Stimulated activated CD4-positive, alpha-beta T cell treated with anti-CD3 and anti-CD28 coated beads, TNF-alpha, amount 100 ng/mL, for 4 hours (primary cell): ENCODE measurements around the gene TBC1D8B.

ENCODE experiments used
- DNase-seq, 3 experiments: peaks; one replicate each; pipeline ENCODE4 v3.0.0-alpha.2; 2020; ENCODE audit warnings: low read depth in 3 of 3

The TBC1D8B gene

GRCh38 chrX:106898462-106898861 lies 96.0 kb downstream of the TBC1D8B start:
- DNase-seq = no peak

GRCh38 chrX:106899276-106899675 lies 96.8 kb downstream of the TBC1D8B start:
- DNase-seq = no peak

DNA sequence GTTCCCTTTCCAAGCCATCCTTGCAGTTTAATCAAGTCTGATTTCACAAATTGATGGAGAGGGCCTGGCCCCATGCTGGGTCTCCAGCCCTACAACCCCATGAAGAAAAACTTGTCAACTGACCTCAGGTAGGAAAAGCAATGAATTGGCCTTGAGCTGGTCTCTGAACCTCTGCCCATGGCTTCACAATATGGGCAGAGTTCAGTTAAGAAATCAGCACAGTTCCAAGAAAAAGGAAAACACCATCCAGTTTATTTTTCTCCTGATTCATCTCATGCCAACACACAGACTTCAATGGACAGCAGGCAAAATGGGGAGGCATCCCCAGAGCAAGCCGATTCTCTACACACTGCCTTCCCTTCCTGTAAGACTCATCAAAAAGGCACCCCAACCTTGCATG lies 97.4 kb downstream of the TBC1D8B start:
- DNase-seq = no peak

DNA sequence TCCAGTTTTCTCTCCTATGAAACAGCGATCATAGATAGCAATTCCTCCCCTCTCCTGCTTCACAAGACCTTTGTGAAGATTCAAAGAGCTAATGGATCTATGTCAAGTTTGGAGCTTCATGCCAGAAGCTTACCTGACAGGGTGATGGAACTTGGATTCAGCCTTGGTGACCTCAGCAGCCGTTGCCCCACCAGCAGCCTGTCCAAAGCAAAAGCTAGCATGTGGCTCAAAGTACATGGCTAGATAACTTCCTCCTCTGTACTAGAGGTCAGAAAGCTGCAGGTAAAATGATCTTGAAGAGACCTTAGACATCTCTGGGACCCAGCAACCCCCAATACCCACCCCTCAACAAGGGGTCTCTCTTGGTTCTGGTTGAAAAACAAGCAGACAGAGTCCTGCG lies 98.9 kb downstream of the TBC1D8B start:
- no peak for DNase-seq

DNA sequence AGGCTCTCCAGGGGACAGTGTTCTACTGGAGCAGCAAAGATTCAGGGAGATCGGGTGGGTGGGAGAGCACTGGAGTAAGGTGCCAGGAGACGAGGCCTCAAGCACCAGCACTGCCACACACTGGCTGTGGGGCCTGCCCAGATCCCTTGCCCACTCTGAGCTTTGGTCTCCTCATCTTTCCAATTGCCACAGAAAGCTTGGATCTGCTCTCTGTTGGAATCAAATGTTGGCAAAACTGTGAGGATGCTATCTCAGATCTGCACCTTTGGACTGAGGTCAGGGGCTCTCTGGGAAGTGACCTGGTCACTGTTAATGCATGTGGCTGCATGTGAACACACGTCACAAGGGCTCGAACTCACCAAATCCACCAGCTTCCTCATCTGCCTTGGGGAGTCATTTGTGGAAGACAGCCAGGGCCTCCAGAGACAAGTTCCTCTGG lies 99.3 kb downstream of the TBC1D8B start:
- no peak for DNase-seq

GRCh38 chrX:106902684-106903083 lies 100.2 kb downstream of the TBC1D8B start:
- DNase-seq = no peak

DNA sequence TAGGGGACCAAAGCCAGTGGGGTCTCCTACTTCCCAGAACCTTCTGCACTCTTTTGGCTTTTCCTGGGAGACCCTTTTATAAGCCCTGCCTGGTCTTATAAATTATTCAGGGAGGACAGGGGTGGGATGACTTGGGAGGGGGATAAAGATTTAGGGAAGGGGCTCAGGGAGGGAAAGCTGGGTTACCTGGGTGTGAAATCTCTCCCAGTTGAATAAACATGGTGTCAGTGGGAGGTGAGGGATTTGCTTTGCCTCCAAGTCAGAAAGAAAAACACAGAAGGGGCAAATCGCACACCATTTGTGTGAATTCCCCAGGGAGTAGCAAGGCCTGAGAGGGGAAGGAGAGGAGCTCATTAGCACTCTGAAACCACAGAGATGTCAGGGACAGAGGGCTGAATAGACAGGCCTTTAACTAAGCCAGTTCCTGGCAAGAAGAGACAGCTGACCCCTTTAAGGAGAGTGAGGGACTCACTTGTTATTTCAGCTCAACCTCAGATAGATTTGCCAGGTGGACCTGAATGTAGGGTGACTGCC lies 100.9 kb downstream of the TBC1D8B start, which contains the start of gene RIPPLY1:
Gene RIPPLY1, minus strand, starts transcription at position 51 of the 534 bp plus-strand sequence. CDS start 54 bp downstream, outside the sequence.
- DNase-seq = no peak

DNA sequence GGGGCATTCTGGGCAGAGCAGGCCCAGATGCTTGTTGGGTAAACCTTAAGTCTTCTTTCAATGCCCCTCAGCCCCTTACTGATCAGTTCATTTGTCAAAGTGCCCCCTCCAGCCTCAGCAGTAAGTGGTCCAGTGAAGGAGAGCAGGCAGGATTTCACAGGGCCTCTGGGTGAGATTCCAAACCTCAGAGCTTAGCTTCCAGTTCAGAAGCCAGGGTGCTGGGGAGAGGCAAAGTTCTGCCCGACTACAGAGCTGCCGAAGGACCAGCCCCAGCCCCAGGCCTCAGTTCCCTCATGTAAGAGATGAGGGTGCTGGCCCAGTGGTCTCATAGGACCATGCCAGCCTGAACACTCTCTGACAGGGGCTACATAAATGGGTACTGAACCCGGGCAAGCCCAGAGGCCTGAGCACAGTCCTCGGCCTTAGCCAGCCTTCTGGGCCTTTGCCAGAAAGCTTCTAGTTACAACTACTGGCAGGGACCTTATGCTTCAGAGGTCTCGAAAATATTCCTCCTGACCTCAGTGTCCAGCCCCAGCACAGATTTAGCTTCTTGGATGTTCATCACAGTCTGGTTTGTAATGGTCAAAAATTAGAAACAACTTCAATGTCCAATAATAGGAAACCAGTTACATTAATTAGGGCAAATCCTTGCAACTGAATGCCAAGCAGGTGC lies 101.5 kb downstream of the TBC1D8B start:
- no peak for DNase-seq

DNA sequence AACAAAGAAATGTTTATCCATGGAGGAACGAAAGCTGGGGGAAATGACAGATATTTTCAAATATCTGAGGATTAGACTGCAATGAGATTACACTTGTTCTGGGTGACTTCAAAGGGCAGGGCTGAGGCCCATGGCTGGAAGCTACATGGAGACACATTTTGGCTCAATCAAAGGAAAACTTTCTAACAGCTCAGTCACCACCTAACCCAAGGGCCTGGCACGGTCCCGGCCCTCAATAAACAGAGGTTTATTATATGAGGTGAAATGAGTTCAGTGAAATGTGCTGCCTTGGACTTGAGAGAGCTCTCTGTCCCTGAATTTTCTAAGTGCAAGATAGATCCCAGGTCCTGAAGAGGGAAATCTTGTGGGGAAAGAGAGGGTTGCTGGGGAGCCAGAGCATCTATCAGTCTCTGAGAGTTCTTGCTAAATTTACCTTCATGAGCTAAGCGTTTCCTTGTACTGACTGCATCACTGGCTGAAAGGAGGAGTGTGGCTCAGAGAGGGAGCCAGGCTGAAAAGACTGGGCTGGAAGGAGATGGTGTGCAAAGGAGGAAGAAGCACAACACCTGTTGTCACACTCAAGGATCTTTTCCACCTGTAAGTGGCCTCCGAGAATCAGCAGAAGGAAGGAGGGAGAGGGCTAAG lies 102.7 kb downstream of the TBC1D8B start:
- no peak for DNase-seq

DNA sequence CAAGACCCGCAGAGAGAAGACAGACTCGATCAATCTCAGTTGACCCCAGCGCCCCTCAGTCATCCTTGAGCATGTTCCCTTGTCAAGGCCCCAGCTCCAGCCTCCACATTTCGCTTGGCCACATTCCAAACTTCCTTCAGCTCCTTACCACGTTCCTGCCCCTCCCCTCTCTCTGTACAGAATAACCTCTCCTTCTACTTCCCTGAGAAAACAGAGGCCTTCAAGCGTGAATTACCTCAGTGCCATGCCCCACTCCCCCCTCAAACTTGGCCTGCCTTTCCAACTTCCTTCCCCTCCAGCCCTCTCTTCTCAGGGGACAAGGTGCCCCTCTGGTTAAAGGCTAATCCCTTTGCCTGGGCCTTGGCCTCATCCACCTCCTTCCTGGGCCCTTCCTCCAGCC lies 103.9 kb downstream of the TBC1D8B start:
- no peak for DNase-seq

- DNase-seq = no peak
These were observed 110.4 kb downstream of the TBC1D8B start for GRCh38 chrX:106912864-106913263.

- no peak for DNase-seq
These were observed 115.5 kb downstream of the TBC1D8B start for GRCh38 chrX:106917830-106918500.

- DNase-seq = no peak
These were observed 117.5 kb downstream of the TBC1D8B start, which contains the start of gene CLDN2 for GRCh38 chrX:106919932-106920452. Gene CLDN2, plus strand, starts transcription at chrX:106920402. Its CDS starts 7,827 bp downstream, at chrX:106928229.

DNA sequence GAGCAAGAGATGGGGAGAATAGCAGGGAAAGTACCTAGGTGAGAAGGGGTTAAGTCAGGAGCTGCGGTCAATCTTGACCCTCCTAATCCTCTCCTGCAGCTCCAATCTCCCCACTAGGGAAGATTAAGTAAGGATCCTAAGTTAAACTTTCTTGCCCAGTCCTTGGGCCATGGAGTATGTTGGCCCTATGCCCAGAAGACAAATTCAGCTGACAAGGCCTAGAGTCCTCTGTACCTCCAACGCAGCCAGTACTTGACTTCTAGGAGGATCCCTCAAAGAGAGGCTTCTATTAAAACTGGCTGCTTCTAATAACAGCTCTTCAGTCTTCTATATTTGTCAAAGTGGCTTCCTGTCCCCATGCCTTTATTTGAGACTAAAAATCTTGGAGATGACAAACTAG lies 119.2 kb downstream of the TBC1D8B start:
- no peak for DNase-seq
